Osteocyte (in vitro differentiated cells): ENCODE measurements around the gene GIPC1. TPM values are rescaled to one million over a fixed set of nuclear protein-coding genes. Genes with fewer than 3 reads are reported as not detected.

Experiments used
- DNase-seq: peaks from one replicate; pipeline ENCODE4 v3.0.0; 2021; ENCODE audit warnings: mixed read lengths; ENCODE audit not compliant: unreplicated experiment; ENCODE audit errors: extremely low spot score
- H3K27ac Mint-ChIP-seq: one replicate; pipeline ENCODE4 v1.8.0; 2021; ENCODE audit warnings: mild to moderate bottlenecking, mixed read lengths; ENCODE audit not compliant: unreplicated experiment
- H3K27me3 Mint-ChIP-seq: one replicate; pipeline ENCODE4 v1.8.0; 2021; ENCODE audit warnings: mixed read lengths; ENCODE audit not compliant: unreplicated experiment
- H3K36me3 Mint-ChIP-seq: one replicate; pipeline ENCODE4 v1.8.0; 2021; ENCODE audit warnings: mixed read lengths; ENCODE audit not compliant: unreplicated experiment
- H3K4me1 Mint-ChIP-seq: one replicate; pipeline ENCODE4 v1.8.0; 2021; ENCODE audit warnings: mixed read lengths; ENCODE audit not compliant: unreplicated experiment
- H3K4me3 Mint-ChIP-seq: one replicate; pipeline ENCODE4 v1.8.0; 2021; ENCODE audit warnings: mild to moderate bottlenecking, moderate library complexity, mixed read lengths; ENCODE audit not compliant: unreplicated experiment
- H3K9me3 Mint-ChIP-seq: one replicate; pipeline ENCODE4 v1.8.0; 2021; ENCODE audit warnings: mixed read lengths; ENCODE audit not compliant: unreplicated experiment
- CTCF ChIP-seq: fragments of 200-600 bp; sonication (generic); IDR thresholded peaks from 2 replicates; pipeline ENCODE4 v1.5.0; 2021; ENCODE audit warnings: antibody characterized with exemption, mild to moderate bottlenecking, moderate library complexity
- total RNA-seq: library from RNA; stranded (reverse); gene quantifications from 2 replicates; pipeline ENCODE4 v1.2.1, GENCODE V29; 2021

GIPC1 gene
- total RNA-seq, 1 donor from 2014 or later: 89.0 TPM

GRCh38 chr19:14530506-14530905 lies 34.6 kb upstream of the GIPC1 start:
- no peaks in the 10 kb centered on the region for H3K27me3 Mint-ChIP-seq
- no peaks in the 10 kb centered on the region for H3K9me3 Mint-ChIP-seq
- DNase-seq: no peak
- peaks cover 25% of the 10 kb centered on the region for H3K4me1 Mint-ChIP-seq
- TF ChIP-seq CTCF: no peak
- H3K27ac Mint-ChIP-seq: no peak overlapping the region
- H3K36me3 Mint-ChIP-seq: no peaks in the 10 kb centered on the region
- peak overlapping the region; percentile 98 for H3K4me3 Mint-ChIP-seq

- H3K4me3 Mint-ChIP-seq: peak overlapping the region; percentile 98
Measured at GRCh38 chr19:14530005-14530348, 34.0 kb upstream of the GIPC1 start.

GRCh38 chr19:14529254-14530004 lies 33.5 kb upstream of the GIPC1 start, which contains the start of gene TECR:
Gene TECR (plus strand): TSS chr19:14529594. CDS start chr19:14529697, 103 bp downstream.
- H3K4me1 Mint-ChIP-seq: peaks cover 25% of the 10 kb centered on the region
- H3K9me3 Mint-ChIP-seq: no peaks in the 10 kb centered on the region
- H3K4me3 Mint-ChIP-seq: peak within 1 kb of the TSS; percentile 98
- TF ChIP-seq CTCF: no peak
- peak within 1 kb of the TSS; percentile 96 for H3K27ac Mint-ChIP-seq
- no peaks in the 10 kb centered on the region for H3K27me3 Mint-ChIP-seq
- DNase-seq: peak; percentile 100
- H3K36me3 Mint-ChIP-seq: no peaks in the 10 kb centered on the region

More at GRCh38 chr19:14530005-14530348, 34.0 kb upstream of the GIPC1 start:
- Mint-ChIP-seq H3K4me1 (peaks cover 25% of the 10 kb centered on the region), H3K9me3 (no peaks in the 10 kb centered on the region), H3K27me3 (no peaks in the 10 kb centered on the region), H3K27ac (peak overlapping the region; percentile 93), H3K36me3 (no peaks in the 10 kb centered on the region)
- no peak for TF ChIP-seq CTCF
- DNase-seq: no peak

GRCh38 chr19:14528419-14529253 lies 32.7 kb upstream of the GIPC1 start:
- H3K27ac Mint-ChIP-seq: peak overlapping the region; percentile 96
- H3K9me3 Mint-ChIP-seq: no peaks in the 10 kb centered on the region
- H3K4me1 Mint-ChIP-seq: peaks cover 25% of the 10 kb centered on the region
- TF ChIP-seq CTCF: no peak
- peak overlapping the region; percentile 98 for H3K4me3 Mint-ChIP-seq
- no peaks in the 10 kb centered on the region for H3K36me3 Mint-ChIP-seq
- DNase-seq: no peak
- no peaks in the 10 kb centered on the region for H3K27me3 Mint-ChIP-seq

- H3K4me1 Mint-ChIP-seq: peaks cover 15% of the 10 kb centered on the region
- TF ChIP-seq CTCF: no peak
- H3K27me3 Mint-ChIP-seq: no peaks in the 10 kb centered on the region
- no peaks in the 10 kb centered on the region for H3K36me3 Mint-ChIP-seq
- no peak overlapping the region for H3K4me3 Mint-ChIP-seq
- no peak overlapping the region for H3K27ac Mint-ChIP-seq
- no peaks in the 10 kb centered on the region for H3K9me3 Mint-ChIP-seq
- DNase-seq: no peak
Measured at GRCh38 chr19:14526423-14526822, 30.5 kb upstream of the GIPC1 start.
